Upper lobe of left lung (tissue), 4 donors: Measurements from ENCODE around the gene PSMD11.

ENCODE experiments used
- POLR2A ChIP-seq, 4 donors: fragments of 450-650 bp; IDR thresholded peaks; one replicate each; pipeline ENCODE4 v1.5.1; 2016 to 2017; ENCODE audit warnings: antibody characterized with exemption in 4 of 4, mild to moderate bottlenecking in 2 of 4
- TF ChIP-seq, protein P1 (sequence below), 6 experiments: fragments of 450-650 bp in 4 of 6; fragments of 200-600 bp in 2 of 6; sonication (generic) in 2 of 6; IDR thresholded peaks; one replicate each; pipeline ENCODE4 v1.5.1; 2016 to 2019; ENCODE audit warnings: antibody characterized with exemption in 6 of 6

DNA sequence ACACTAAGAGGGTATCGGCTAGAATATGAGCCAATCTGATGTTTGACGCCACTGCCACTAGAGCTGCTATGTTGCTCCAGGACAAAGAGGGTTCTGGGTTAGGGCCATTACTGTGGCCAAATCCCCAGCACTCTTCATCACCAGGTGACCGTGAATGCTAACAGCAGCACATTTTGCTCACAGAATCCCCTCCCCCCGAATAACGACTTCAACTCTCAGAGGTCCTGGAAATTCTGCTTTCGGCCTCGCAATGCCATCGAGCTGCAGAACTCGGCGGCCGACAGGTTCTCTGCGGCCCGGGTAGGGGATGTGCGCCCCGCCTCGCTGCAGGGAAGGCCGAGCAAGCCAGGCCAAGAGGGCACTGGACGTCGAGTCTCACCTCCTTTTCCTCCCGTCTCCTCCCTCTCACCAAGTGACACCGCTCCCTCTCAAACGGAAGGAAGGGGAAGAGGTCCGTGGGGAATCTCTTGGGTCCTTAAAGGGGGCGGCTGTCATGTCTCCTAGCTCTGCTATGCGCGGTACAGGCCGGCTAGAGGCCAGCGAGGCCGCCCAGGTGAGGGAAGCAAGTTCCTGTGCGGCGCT, 74.4 kb downstream of the PSMD11 start:
- TF ChIP-seq, protein P1, sequence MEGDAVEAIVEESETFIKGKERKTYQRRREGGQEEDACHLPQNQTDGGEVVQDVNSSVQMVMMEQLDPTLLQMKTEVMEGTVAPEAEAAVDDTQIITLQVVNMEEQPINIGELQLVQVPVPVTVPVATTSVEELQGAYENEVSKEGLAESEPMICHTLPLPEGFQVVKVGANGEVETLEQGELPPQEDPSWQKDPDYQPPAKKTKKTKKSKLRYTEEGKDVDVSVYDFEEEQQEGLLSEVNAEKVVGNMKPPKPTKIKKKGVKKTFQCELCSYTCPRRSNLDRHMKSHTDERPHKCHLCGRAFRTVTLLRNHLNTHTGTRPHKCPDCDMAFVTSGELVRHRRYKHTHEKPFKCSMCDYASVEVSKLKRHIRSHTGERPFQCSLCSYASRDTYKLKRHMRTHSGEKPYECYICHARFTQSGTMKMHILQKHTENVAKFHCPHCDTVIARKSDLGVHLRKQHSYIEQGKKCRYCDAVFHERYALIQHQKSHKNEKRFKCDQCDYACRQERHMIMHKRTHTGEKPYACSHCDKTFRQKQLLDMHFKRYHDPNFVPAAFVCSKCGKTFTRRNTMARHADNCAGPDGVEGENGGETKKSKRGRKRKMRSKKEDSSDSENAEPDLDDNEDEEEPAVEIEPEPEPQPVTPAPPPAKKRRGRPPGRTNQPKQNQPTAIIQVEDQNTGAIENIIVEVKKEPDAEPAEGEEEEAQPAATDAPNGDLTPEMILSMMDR (IDR thresholded peaks at IDR 0.05), result no peak
- no peak for TF ChIP-seq POLR2A (IDR thresholded peaks at IDR 0.05)
